Ishikawa (cell line): ENCODE data around the gene HK3.

Source experiments
- CEBPB ChIP-seq: IDR thresholded peaks from 2 replicates; pipeline ENCODE4 v1.6.1; 2012
- CREB1 ChIP-seq: IDR thresholded peaks from 2 replicates; pipeline ENCODE4 v1.6.1; 2012; ENCODE audit warnings: low read depth
- EGR1 ChIP-seq: IDR thresholded peaks from 2 replicates; pipeline ENCODE4 v1.6.1; 2012
- EP300 ChIP-seq: IDR thresholded peaks from 2 replicates; pipeline ENCODE4 v1.6.1; 2012; ENCODE audit warnings: borderline replicate concordance
- FOXM1 ChIP-seq: IDR thresholded peaks from 2 replicates; pipeline ENCODE4 v1.6.1; 2012; ENCODE audit warnings: low read depth, borderline replicate concordance
- NFIC ChIP-seq: IDR thresholded peaks from 2 replicates; pipeline ENCODE4 v1.6.1; 2012
- RAD21 ChIP-seq: IDR thresholded peaks from 2 replicates; pipeline ENCODE4 v1.6.1; 2012; ENCODE audit warnings: low read depth
- REST ChIP-seq: IDR thresholded peaks from 2 replicates; pipeline ENCODE4 v1.6.1; 2012; ENCODE audit warnings: low read depth, mild to moderate bottlenecking
- TAF1 ChIP-seq: IDR thresholded peaks from 2 replicates; pipeline ENCODE4 v1.6.1; 2012; ENCODE audit warnings: low read depth, mild to moderate bottlenecking
- TCF12 ChIP-seq: IDR thresholded peaks from 2 replicates; pipeline ENCODE4 v1.6.1; 2012; ENCODE audit warnings: low read depth
- TEAD4 ChIP-seq: IDR thresholded peaks from 2 replicates; pipeline ENCODE4 v1.6.1; 2012
- YY1 ChIP-seq: IDR thresholded peaks from 2 replicates; pipeline ENCODE4 v1.6.1; 2012; ENCODE audit warnings: low read depth
- ZBTB7A ChIP-seq: IDR thresholded peaks from 2 replicates; pipeline ENCODE4 v1.6.1; 2012; ENCODE audit warnings: low read depth
- TF ChIP-seq, protein P1 (sequence below): IDR thresholded peaks from 2 replicates; pipeline ENCODE4 v1.6.1; 2012
- TF ChIP-seq, protein P2 (sequence below): IDR thresholded peaks from 2 replicates; pipeline ENCODE4 v1.6.1; 2012

The HK3 gene

GRCh38 chr5:176899946-176900779 lies 1.0 kb upstream of the HK3 start:
- no peak for TF ChIP-seq ZBTB7A
- TF ChIP-seq CEBPB = no peak
- TF ChIP-seq TEAD4 = no peak

DNA sequence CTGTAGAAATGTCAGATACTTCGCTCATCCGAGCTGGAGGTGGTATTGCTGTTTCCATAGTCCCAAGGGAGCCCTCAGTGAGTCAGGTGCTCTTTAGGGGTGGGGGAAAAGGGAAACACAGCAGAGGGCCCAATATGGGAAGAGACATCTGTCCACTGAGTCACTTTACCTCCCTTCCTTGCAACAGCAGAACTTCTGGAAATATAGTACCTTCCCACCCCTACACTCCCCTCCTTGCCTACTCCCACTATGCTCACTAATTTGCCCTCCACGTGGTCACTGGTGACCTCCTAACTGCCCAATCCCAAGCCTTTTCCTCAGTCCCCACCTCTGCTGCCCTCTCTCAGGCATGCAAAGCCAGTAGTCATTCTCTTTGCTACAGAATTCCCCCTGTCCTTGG lies 1.9 kb downstream of the HK3 start:
- no peak for TF ChIP-seq TEAD4
- no peak for TF ChIP-seq EP300
- TF ChIP-seq, protein P1, sequence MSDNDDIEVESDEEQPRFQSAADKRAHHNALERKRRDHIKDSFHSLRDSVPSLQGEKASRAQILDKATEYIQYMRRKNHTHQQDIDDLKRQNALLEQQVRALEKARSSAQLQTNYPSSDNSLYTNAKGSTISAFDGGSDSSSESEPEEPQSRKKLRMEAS = no peak
- TF ChIP-seq TAF1 = no peak
- no peak for TF ChIP-seq NFIC
- no peak for TF ChIP-seq CREB1
- no peak for TF ChIP-seq RAD21
- no peak for TF ChIP-seq ZBTB7A
- TF ChIP-seq, protein P2, sequence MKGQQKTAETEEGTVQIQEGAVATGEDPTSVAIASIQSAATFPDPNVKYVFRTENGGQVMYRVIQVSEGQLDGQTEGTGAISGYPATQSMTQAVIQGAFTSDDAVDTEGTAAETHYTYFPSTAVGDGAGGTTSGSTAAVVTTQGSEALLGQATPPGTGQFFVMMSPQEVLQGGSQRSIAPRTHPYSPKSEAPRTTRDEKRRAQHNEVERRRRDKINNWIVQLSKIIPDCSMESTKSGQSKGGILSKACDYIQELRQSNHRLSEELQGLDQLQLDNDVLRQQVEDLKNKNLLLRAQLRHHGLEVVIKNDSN = no peak
- no peak for TF ChIP-seq REST
- no peak for TF ChIP-seq EGR1
- TF ChIP-seq CEBPB = no peak
- no peak for TF ChIP-seq TCF12
- TF ChIP-seq FOXM1 = no peak
- no peak for TF ChIP-seq YY1

- TF ChIP-seq, protein P2 = no peak
- TF ChIP-seq ZBTB7A (no peak), TEAD4 (no peak), CEBPB (no peak), FOXM1 (no peak), YY1 (no peak)
Observed at GRCh38 chr5:176895831-176896230, 3.3 kb downstream of the HK3 start.

DNA sequence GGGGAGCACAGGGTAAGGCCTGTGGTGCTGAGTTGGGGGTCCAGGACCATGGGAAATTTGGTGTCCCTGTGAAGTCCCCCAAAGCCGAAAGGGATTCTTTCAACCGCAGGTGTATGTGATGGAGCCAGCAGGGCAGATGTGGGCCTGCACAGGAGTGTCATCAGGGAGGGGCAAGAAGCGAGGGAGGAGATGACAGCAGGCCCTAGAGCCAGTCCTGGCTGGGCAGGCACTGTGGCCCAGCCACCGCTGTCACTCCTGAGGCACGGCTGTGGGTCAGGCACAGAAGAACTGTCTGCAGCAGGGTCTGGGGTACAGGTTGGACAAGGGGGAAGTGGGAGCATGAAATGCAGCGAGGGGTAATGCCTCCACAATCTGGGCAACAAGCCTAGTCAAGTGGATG lies 4.8 kb downstream of the HK3 start:
- TF ChIP-seq TAF1 = no peak
- TF ChIP-seq TCF12 = no peak
- no peak for TF ChIP-seq FOXM1
- TF ChIP-seq ZBTB7A = no peak
- TF ChIP-seq, protein P2 = no peak
- TF ChIP-seq CEBPB = no peak
- no peak for TF ChIP-seq EP300
- no peak for TF ChIP-seq CREB1

DNA sequence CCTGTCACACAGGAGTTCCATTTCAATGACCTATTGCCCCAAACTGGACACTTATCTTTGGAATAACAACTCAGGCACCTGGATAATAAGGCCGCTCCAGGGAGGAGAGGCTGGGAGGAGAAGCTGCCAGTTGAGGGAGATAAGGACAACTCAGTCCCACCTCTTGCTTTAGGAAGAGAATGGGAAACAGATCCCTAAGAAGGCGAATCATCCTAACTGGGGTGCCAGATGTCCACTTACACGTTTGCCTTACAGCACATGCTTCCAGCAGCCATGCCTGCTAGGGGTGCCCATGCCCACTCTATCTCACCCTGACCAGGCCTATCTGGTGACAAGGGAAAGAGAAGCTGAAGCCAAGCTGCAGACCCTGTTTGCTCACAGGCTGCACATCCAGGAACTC lies 6.5 kb downstream of the HK3 start:
- TF ChIP-seq EP300 (no peak), NFIC (no peak), TEAD4 (no peak), CREB1 (no peak), ZBTB7A (no peak), TCF12 (no peak)
- TF ChIP-seq, protein P2 = no peak
- TF ChIP-seq, protein P1 = no peak

DNA sequence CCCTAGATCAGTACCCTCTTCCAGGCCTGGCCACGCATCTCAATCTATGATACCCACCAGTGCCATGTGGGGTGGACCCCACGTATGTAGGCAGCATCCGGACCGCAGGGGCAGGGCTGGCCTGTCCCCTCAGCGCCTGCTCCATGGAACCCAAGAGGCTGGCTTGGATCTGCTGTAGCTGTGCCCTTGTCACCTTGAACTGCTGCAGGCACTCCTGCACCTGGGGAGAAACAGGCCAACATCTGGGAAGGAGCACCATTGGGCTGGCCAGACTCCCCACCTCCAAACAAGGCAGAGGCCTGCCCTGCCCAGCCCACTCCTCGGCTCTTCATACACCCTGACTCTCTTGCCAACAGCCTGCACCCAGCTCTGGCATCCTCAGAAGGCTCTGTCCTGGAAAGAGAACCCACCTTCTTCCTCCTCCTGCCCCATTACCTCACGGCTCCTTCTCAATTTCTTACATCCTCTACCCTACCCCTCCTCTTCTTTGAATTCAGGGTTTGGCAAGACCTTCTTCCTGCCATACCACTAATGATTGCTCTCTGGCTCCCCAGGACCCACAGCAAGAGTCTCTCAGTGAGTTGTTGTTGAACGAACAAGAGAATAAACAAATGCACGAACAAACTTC lies 7.7 kb downstream of the HK3 start:
- TF ChIP-seq RAD21 = no peak
- TF ChIP-seq TAF1 = no peak
- no peak for TF ChIP-seq NFIC
- no peak for TF ChIP-seq EP300
- no peak for TF ChIP-seq FOXM1
- no peak for TF ChIP-seq YY1
- TF ChIP-seq EGR1 = no peak
- TF ChIP-seq, protein P1 = no peak
- TF ChIP-seq CREB1 = no peak
- TF ChIP-seq TEAD4 = no peak
- no peak for TF ChIP-seq ZBTB7A
- TF ChIP-seq, protein P2 = no peak
- no peak for TF ChIP-seq REST
- no peak for TF ChIP-seq CEBPB
- no peak for TF ChIP-seq TCF12
